T-helper 1 cell treated with Interleukin-12 subunit alpha and Interleukin-12 subunit beta and Interleukin-4 antibody, amounts not matched to agents 30 μg/mL and 1 μg/mL, for 36 hours (primary cell): Measurements from ENCODE around the gene CCND1.

Experiments
- H3K27ac Mint-ChIP-seq: one replicate; pipeline ENCODE4 v1.8.0; 2021; ENCODE audit warnings: mild to moderate bottlenecking, mixed read lengths
- H3K27me3 Mint-ChIP-seq: one replicate; pipeline ENCODE4 v1.8.0; 2021; ENCODE audit warnings: low read depth, mixed read lengths
- H3K36me3 Mint-ChIP-seq: one replicate; pipeline ENCODE4 v1.8.0; 2021; ENCODE audit warnings: low read depth, mixed read lengths
- H3K4me1 Mint-ChIP-seq: one replicate; pipeline ENCODE4 v1.8.0; 2021; ENCODE audit warnings: low read depth, mixed read lengths
- H3K4me3 Mint-ChIP-seq: one replicate; pipeline ENCODE4 v1.8.0; 2021; ENCODE audit warnings: mild to moderate bottlenecking, moderate library complexity, mixed read lengths
- H3K9me3 Mint-ChIP-seq: one replicate; pipeline ENCODE4 v1.8.0; 2021; ENCODE audit warnings: mixed read lengths

The CCND1 gene

GRCh38 chr11:69632900-69633299, 8.1 kb upstream of the CCND1 start:
- no peaks in the 10 kb centered on the region for H3K36me3 Mint-ChIP-seq
- H3K9me3 Mint-ChIP-seq: peaks cover 9% of the 10 kb centered on the region
- no peak overlapping the region for H3K4me3 Mint-ChIP-seq
- no peak overlapping the region for H3K27ac Mint-ChIP-seq
- peaks cover 49% of the 10 kb centered on the region for H3K27me3 Mint-ChIP-seq
- no peaks in the 10 kb centered on the region for H3K4me1 Mint-ChIP-seq

DNA sequence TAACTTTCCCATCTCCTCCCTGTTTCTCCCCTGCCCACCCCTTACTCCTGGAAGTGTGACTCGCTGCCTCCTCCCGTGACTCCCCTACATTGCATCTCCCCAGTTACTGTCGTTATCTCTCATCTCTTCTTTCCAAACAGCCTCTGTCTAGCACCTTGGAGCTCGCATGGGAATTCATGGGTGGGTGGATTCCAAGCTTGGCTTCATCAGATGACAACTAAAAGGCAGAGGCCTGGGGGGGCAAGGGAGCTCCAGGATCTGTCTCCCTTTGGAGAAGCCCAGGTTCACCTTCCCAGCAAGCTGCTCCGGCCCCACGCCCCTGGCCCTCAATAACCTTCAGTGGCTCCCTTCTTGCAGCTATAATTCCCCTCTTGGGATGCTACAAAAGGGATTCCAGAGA, 6.9 kb upstream of the CCND1 start:
- peaks cover 56% of the 10 kb centered on the region for H3K27me3 Mint-ChIP-seq
- H3K27ac Mint-ChIP-seq: no peak overlapping the region
- H3K36me3 Mint-ChIP-seq: no peaks in the 10 kb centered on the region
- peaks cover 2% of the 10 kb centered on the region for H3K4me1 Mint-ChIP-seq
- no peak overlapping the region for H3K4me3 Mint-ChIP-seq
- peaks cover 9% of the 10 kb centered on the region for H3K9me3 Mint-ChIP-seq

DNA sequence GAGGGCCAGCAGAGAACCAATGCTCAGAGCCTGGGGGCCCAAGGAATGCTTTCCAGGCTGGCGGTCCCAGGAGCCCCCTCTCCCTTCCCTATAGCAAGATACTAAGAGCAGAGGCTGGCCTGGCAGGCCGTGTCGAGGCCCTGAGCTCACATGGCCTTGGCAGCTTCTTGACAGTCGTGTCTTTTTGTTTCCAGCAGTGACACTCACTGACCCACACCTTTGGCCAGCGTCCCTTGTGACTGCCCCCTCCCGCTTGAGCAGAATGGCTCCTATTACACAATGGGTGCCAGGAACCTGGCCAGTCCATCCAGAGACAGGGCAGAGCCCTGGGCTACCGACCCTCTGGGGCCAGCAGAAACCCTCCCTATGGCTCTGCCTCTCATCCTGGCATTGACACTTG, 6.4 kb upstream of the CCND1 start:
- H3K27ac Mint-ChIP-seq: no peak overlapping the region
- peaks cover 61% of the 10 kb centered on the region for H3K27me3 Mint-ChIP-seq
- no peaks in the 10 kb centered on the region for H3K36me3 Mint-ChIP-seq
- H3K9me3 Mint-ChIP-seq: peaks cover 5% of the 10 kb centered on the region
- no peak overlapping the region for H3K4me3 Mint-ChIP-seq
- peaks cover 2% of the 10 kb centered on the region for H3K4me1 Mint-ChIP-seq

GRCh38 chr11:69635195-69635594, 5.8 kb upstream of the CCND1 start:
- Mint-ChIP-seq H3K36me3 (no peaks in the 10 kb centered on the region), H3K4me1 (peaks cover 2% of the 10 kb centered on the region), H3K9me3 (no peaks in the 10 kb centered on the region), H3K27ac (no peak overlapping the region), H3K4me3 (no peak overlapping the region), H3K27me3 (peaks cover 68% of the 10 kb centered on the region)

DNA sequence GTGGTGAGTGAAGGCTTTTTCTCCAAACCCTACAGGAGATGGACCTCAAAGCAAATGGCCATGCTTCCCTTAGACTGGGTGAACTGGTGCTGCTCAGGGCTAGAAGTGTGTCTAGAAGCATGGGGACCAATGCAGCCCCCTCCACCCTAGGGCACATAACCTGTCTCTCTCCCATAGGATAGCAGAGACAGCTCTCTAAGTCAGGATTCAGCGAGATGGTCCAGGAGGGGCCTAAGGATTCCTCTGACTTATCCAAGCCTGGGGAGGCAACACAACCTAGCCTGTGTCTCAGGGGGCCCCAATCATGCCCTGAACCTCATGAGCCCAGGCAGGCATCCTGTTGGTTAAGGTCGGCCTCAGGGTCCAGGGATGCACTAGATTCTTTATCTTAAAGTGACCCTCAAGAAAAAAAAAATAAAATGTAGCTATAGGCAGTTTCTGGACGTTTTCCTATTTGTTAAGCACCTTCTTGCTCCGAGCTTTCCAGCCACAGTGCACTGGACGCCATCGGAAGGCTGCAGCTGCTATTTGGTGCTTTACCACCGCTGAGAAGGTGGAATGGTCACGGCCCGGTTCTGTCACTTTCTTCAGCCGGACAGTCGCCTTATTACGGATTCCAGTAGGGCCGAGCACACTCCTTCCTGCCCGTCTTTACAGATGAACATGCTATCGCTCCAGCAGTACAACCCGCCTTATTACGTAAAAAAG, 5.0 kb upstream of the CCND1 start:
- H3K9me3 Mint-ChIP-seq: no peaks in the 10 kb centered on the region
- H3K4me1 Mint-ChIP-seq: peaks cover 5% of the 10 kb centered on the region
- H3K27ac Mint-ChIP-seq: no peak overlapping the region
- H3K36me3 Mint-ChIP-seq: no peaks in the 10 kb centered on the region
- H3K27me3 Mint-ChIP-seq: peaks cover 74% of the 10 kb centered on the region
- no peak overlapping the region for H3K4me3 Mint-ChIP-seq

DNA sequence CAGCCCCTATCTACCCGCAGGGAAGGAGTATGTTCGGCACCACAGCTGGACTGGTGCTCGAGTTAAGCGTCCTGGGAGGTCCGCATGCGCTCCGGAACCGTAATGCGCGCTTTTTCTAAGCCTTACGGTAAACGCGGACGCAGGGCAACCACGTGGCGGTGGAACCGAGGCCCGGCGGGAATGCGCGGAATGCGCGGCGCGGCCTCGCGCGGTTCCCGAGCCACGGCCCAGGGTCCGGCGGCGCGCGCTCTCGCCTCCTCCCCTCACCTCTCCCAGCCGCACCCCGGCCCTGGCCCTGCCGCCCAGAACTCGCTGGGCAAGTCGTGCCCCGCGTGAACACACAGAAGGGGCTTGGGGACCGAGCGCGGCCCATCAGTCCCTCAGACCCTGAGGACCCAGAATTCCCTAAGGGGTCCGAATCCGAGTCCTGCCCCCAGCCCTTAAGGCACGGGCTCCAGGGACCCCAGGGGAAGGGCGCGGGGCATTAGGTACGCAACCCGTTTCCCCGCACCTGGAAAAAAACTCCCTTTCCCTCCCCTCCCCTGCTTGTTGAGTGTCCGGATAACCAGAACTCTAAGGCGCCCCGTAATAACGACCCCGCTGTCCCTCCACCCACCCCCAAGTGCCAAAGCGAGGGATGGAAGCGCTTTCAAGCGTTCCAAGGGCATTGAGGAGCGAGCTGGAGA, 4.3 kb upstream of the CCND1 start:
- Mint-ChIP-seq H3K4me1 (peaks cover 6% of the 10 kb centered on the region), H3K9me3 (no peaks in the 10 kb centered on the region), H3K27me3 (peaks cover 76% of the 10 kb centered on the region), H3K27ac (peak overlapping the region; percentile 26), H3K36me3 (no peaks in the 10 kb centered on the region), H3K4me3 (no peak overlapping the region)

GRCh38 chr11:69637198-69637940, 3.6 kb upstream of the CCND1 start:
- Mint-ChIP-seq H3K9me3 (no peaks in the 10 kb centered on the region), H3K36me3 (no peaks in the 10 kb centered on the region), H3K27ac (no peak overlapping the region), H3K4me3 (no peak overlapping the region), H3K4me1 (peaks cover 6% of the 10 kb centered on the region), H3K27me3 (peaks cover 68% of the 10 kb centered on the region)

- Mint-ChIP-seq H3K27me3 (peaks cover 62% of the 10 kb centered on the region), H3K4me1 (peaks cover 6% of the 10 kb centered on the region), H3K27ac (no peak overlapping the region), H3K36me3 (no peaks in the 10 kb centered on the region), H3K4me3 (no peak overlapping the region), H3K9me3 (no peaks in the 10 kb centered on the region)
These were observed 2.8 kb upstream of the CCND1 start for GRCh38 chr11:69637941-69638871.

GRCh38 chr11:69638941-69639681, 1.8 kb upstream of the CCND1 start:
- Mint-ChIP-seq H3K27ac (no peak overlapping the region), H3K36me3 (no peaks in the 10 kb centered on the region), H3K4me1 (peaks cover 6% of the 10 kb centered on the region), H3K27me3 (peaks cover 60% of the 10 kb centered on the region), H3K4me3 (no peak overlapping the region), H3K9me3 (no peaks in the 10 kb centered on the region)

- Mint-ChIP-seq H3K27me3 (peaks cover 57% of the 10 kb centered on the region), H3K4me3 (no peak overlapping the region)
These were observed 1.1 kb upstream of the CCND1 start for GRCh38 chr11:69639831-69640230.

GRCh38 chr11:69640260-69640994, 529 bp upstream of the CCND1 start:
- Mint-ChIP-seq H3K4me1 (peaks cover 6% of the 10 kb centered on the region), H3K36me3 (no peaks in the 10 kb centered on the region), H3K9me3 (no peaks in the 10 kb centered on the region), H3K4me3 (peak overlapping the region; percentile 31), H3K27ac (peak overlapping the region; percentile 59), H3K27me3 (peaks cover 51% of the 10 kb centered on the region)

More at GRCh38 chr11:69639831-69640230, 1.1 kb upstream of the CCND1 start:
- H3K9me3 Mint-ChIP-seq: no peaks in the 10 kb centered on the region
- H3K36me3 Mint-ChIP-seq: no peaks in the 10 kb centered on the region
- H3K4me1 Mint-ChIP-seq: peaks cover 6% of the 10 kb centered on the region
- peak overlapping the region; percentile 59 for H3K27ac Mint-ChIP-seq

DNA sequence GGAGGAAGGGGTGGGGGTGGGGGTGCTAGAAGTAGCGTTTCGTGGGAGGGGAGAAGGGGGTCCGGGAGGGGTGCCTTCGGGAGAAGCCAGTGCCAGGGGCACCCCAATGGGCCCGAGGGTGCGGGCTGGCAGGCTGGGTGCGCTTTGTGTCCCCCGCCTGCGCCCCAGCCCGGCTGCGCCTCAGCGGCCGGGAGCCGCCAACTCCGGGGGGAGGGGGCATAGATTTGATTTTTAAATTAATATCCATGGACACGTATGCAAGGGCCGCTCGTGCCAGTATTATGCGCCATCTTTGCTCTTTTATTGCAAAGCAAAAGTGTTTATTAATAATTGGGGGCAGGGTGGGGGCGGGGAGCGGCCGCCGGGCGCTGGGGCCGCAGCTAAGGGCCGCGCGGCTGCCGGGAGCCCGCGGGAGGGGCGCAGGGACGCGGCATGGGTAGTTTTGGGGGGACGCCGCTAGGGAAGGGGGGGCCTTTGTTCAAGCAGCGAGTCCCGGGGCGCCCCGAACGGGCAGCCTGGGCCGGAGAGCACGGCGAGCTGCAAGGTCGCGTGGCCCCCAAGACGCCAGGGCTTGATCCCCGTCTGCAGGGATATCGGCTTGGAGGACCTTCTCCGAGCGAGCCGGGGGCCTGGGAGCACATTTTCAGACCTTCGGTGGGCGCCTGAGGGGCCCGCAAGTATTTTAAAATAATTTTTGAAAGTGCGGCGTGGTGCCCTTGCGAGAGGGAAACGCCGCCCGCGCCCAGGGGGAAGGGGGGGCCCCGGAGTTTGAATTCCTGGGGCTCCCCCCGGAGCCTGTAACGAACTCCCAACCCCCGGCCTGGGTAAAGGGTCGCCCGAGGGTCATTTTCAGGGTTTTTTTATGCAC, 959 bp downstream of the CCND1 start:
- Mint-ChIP-seq H3K36me3 (no peaks in the 10 kb centered on the region), H3K27me3 (peaks cover 38% of the 10 kb centered on the region), H3K27ac (no peak overlapping the region), H3K9me3 (no peaks in the 10 kb centered on the region), H3K4me3 (peak overlapping the region; percentile 50), H3K4me1 (peaks cover 6% of the 10 kb centered on the region)
